Measurements from ENCODE around the gene AFF1. TPM values are rescaled to one million over a fixed set of nuclear protein-coding genes. Genes with fewer than 3 reads are reported as not detected.

AFF1 gene
- total RNA-seq, 1 experiment from 2014 or later, result 27.6 TPM

DNA sequence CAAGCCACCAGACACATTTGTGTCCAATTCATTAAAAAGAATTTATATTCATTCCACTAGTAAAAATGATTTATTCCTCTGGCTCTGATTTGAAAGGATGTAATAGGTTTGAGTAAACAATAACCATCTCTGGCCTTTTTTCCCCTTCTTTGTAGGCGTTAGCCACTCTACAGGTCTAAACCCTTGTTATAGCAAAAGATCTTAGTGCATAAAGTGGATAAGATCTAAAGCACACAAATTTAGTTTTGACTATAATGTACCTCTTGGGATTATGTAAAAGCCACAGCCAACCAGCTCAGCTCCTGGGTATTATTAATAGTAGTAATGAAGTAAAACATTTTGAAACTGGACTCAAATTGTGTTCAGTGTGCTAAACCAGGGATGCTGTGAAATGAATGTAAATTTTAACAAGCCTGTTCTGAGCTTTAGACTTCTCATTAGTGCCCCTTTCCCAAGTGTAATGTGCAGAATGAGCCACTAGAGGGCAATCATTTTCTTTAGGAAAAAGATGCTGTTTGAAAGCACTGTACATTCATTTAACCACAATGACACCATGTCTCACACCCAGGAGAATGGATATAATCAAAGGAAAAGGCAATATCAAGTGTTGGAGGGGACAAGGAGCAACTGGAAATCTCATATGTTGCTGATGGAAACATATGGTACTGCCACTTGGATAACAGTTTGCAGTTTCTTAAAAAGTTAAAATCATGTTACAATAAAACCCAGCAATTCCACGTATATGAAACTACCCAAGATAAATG lies 215.9 kb downstream of the AFF1 start:
- Histone ChIP-seq H3K4me3 (ENCODE audit: insufficient read depth, low read depth, low read length) (no peak overlapping the region), H3K27me3 (ENCODE audit: control insufficient read depth, insufficient read depth, low read length) (no peaks in the 10 kb centered on the region), H3K36me3 (replicated peaks; ENCODE audit: control insufficient read depth, insufficient read depth, low read length) (no peaks in the 10 kb centered on the region)
- DNase-seq, result peak; percentile 48

GRCh38 chr4:87151730-87152129 lies 216.9 kb downstream of the AFF1 start:
- DNase-seq, result no peak

GRCh38 chr4:87152310-87153041 lies 217.7 kb downstream of the AFF1 start:
- DNase-seq, result no peak
- H3K36me3 ChIP-seq (replicated peaks; ENCODE audit: control insufficient read depth, insufficient read depth, low read length), result no peaks in the 10 kb centered on the region
- H3K27me3 ChIP-seq (ENCODE audit: control insufficient read depth, insufficient read depth, low read length), result no peaks in the 10 kb centered on the region

More at GRCh38 chr4:87151730-87152129, 216.9 kb downstream of the AFF1 start:
- no peaks in the 10 kb centered on the region for H3K36me3 ChIP-seq (replicated peaks; ENCODE audit: control insufficient read depth, insufficient read depth, low read length)
- no peaks in the 10 kb centered on the region for H3K27me3 ChIP-seq (ENCODE audit: control insufficient read depth, insufficient read depth, low read length)
- no peak overlapping the region for H3K4me3 ChIP-seq (ENCODE audit: insufficient read depth, low read depth, low read length)

GRCh38 chr4:87153078-87153870 lies 218.5 kb downstream of the AFF1 start:
- H3K4me3 ChIP-seq (ENCODE audit: insufficient read depth, low read depth, low read length), result no peak overlapping the region
- DNase-seq, result no peak
- H3K36me3 ChIP-seq (replicated peaks; ENCODE audit: control insufficient read depth, insufficient read depth, low read length), result no peaks in the 10 kb centered on the region
- H3K27me3 ChIP-seq (ENCODE audit: control insufficient read depth, insufficient read depth, low read length), result no peaks in the 10 kb centered on the region

More at GRCh38 chr4:87152310-87153041, 217.7 kb downstream of the AFF1 start:
- H3K4me3 ChIP-seq (ENCODE audit: insufficient read depth, low read depth, low read length), result no peak overlapping the region

DNA sequence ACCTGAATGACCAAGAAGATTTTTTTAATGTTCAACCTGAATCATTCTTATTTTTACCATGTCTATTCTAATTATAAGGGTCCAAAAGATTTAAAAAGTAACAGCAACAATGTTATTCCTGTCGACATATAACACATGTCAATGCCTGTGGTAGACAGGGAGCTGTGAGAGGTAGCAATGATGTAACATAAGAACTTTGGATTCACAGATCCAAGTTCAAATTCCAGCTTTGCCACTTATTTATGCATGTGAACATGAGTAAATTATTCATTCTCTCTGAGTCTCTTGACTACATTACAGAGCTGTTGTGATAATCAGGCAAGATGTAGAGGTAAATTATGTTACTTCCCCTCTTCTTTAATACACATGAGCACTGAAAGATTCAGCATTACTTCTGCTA lies 231.1 kb downstream of the AFF1 start:
- H3K36me3 ChIP-seq (replicated peaks; ENCODE audit: control insufficient read depth, insufficient read depth, low read length), result no peaks in the 10 kb centered on the region; the same call in 1 of the 2 replicates
- no peaks in the 10 kb centered on the region for H3K27me3 ChIP-seq (ENCODE audit: control insufficient read depth, insufficient read depth, low read length)

DNA sequence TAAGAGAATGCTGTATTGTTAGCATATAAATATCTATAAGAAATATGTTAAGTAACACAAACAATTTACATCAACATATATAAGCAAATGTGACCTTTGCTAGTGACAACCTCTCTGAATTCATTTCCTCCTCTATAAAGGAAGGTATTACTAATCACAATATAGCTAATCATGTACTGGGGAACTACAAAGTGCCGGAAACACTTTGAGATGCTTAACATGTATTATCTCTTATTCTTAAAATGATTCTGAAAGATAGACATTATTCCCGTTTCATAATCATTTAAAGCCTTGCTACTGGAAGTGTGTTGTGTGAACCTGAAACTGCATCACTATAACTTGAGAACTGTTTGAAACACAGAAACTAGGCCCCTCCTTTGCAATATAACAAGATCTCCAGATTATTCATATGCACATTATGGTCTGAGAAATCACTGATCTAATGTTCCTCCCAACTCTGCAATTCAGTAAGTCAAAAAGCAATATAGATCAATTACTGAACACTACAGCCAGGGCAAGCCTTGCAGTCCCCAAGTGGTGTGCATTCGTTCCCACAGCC lies 231.6 kb downstream of the AFF1 start:
- Histone ChIP-seq H3K27me3 (ENCODE audit: control insufficient read depth, insufficient read depth, low read length) (no peaks in the 10 kb centered on the region), H3K4me3 (ENCODE audit: insufficient read depth, low read depth, low read length) (no peak overlapping the region), H3K36me3 (replicated peaks; ENCODE audit: control insufficient read depth, insufficient read depth, low read length) (no peaks in the 10 kb centered on the region; the same call in 1 of the 2 replicates)
- DNase-seq, result no peak

More for the DNA sequence above, 231.1 kb downstream of the AFF1 start:
- no peak overlapping the region for H3K4me3 ChIP-seq (ENCODE audit: insufficient read depth, low read depth, low read length)
- DNase-seq, result no peak

GRCh38 chr4:87171944-87172343 lies 237.1 kb downstream of the AFF1 start:
- H3K27me3 ChIP-seq (ENCODE audit: control insufficient read depth, insufficient read depth, low read length), result no peaks in the 10 kb centered on the region
- H3K36me3 ChIP-seq (replicated peaks; ENCODE audit: control insufficient read depth, insufficient read depth, low read length), result no peaks in the 10 kb centered on the region
- no peak for DNase-seq
- no peak overlapping the region for H3K4me3 ChIP-seq (ENCODE audit: insufficient read depth, low read depth, low read length)

- no peaks in the 10 kb centered on the region for H3K27me3 ChIP-seq (ENCODE audit: control insufficient read depth, insufficient read depth, low read length)
- no peaks in the 10 kb centered on the region for H3K36me3 ChIP-seq (replicated peaks; ENCODE audit: control insufficient read depth, insufficient read depth, low read length)
- no peak for DNase-seq
- H3K4me3 ChIP-seq (ENCODE audit: insufficient read depth, low read depth, low read length), result no peak overlapping the region
Measured at GRCh38 chr4:87174672-87175071, 239.9 kb downstream of the AFF1 start.

DNA sequence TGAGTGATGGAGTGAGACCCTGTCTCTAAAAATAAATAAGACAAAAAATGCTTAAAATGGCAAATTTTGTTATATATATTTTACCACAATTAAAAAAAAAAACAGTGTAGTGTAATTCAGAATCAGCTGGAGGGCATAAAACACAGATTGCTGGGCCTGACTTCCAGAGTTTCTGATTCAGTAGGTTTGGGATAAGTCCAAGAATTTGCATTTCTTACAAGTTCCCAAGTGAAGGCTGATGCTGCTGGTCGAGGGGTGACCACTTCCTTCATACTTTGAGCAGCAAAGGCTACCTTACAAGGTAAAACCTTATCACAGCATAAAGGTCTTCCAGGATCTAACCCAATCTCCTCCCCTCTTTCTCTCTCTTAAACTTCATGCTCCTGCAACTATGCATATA lies 244.9 kb downstream of the AFF1 start:
- Histone ChIP-seq H3K4me3 (ENCODE audit: insufficient read depth, low read depth, low read length) (no peak overlapping the region), H3K27me3 (ENCODE audit: control insufficient read depth, insufficient read depth, low read length) (no peaks in the 10 kb centered on the region), H3K36me3 (replicated peaks; ENCODE audit: control insufficient read depth, insufficient read depth, low read length) (no peaks in the 10 kb centered on the region)
- DNase-seq, result no peak

DNA sequence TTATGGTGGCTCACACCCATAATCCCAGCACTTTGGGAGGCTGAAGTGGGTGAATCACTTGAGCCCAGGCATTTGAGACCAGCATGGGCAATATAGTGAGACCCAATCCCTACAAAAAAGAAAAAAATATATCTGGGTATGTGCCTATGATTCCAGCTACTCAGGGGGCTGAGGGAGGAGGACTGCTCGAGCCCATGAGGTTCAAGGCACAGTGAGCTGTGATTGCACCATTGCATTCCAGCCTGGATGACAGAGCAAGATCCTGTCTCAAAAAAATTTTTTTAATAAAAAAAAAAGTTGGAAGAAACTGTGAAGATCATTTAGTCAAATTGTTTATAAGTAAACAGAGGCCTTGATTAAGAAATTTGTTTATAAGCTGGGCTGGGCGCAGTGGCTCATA lies 246.0 kb downstream of the AFF1 start:
- H3K36me3 ChIP-seq (replicated peaks; ENCODE audit: control insufficient read depth, insufficient read depth, low read length), result no peaks in the 10 kb centered on the region
- no peak overlapping the region for H3K4me3 ChIP-seq (ENCODE audit: insufficient read depth, low read depth, low read length)
- DNase-seq, result no peak
- H3K27me3 ChIP-seq (ENCODE audit: control insufficient read depth, insufficient read depth, low read length), result no peaks in the 10 kb centered on the region

DNA sequence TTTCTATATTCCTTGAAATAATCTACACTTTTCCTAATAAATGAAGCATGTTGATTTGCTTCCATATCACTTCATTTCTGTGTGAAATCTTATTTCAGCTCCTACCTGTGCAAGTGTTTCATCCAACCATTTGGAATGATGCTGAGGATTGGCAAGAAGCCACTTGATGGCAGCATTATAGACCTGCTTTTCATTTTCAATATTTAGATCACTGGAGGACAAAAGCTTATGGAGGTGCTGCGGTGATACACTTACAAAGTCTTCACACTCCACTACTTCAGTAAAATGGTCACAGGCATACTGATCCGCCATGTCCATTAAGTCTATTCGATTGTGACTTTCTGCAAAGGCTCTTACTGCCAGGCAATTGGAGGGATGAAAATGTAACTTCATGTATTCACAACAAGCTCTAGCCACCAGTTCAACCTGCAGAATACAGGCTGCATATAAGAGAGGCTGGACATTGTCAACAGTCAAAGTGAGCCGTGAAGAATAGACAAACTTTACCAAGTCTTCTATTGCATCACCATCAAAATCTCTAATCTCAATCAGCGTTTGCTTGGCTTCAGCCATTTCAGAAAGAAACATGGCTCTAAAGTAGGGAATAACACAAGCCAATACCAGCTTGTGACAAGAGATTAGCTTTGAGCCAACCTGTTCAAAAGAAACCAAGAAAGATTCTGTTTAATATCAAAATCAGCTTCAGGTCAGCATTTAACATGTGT lies 250.5 kb downstream of the AFF1 start:
- DNase-seq, result no peak
- Histone ChIP-seq H3K36me3 (replicated peaks; ENCODE audit: control insufficient read depth, insufficient read depth, low read length) (no peaks in the 10 kb centered on the region), H3K27me3 (ENCODE audit: control insufficient read depth, insufficient read depth, low read length) (no peaks in the 10 kb centered on the region), H3K4me3 (ENCODE audit: insufficient read depth, low read depth, low read length) (no peak overlapping the region)

- Histone ChIP-seq H3K36me3 (replicated peaks; ENCODE audit: control insufficient read depth, insufficient read depth, low read length) (no peaks in the 10 kb centered on the region), H3K4me3 (ENCODE audit: insufficient read depth, low read depth, low read length) (no peak overlapping the region), H3K27me3 (ENCODE audit: control insufficient read depth, insufficient read depth, low read length) (no peaks in the 10 kb centered on the region)
- no peak for DNase-seq
Measured at GRCh38 chr4:87188048-87188447, 253.2 kb downstream of the AFF1 start.

- no peaks in the 10 kb centered on the region for H3K36me3 ChIP-seq (replicated peaks; ENCODE audit: control insufficient read depth, insufficient read depth, low read length)
- DNase-seq, result no peak
- no peak overlapping the region for H3K4me3 ChIP-seq (ENCODE audit: insufficient read depth, low read depth, low read length)
- no peaks in the 10 kb centered on the region for H3K27me3 ChIP-seq (ENCODE audit: control insufficient read depth, insufficient read depth, low read length)
Measured at GRCh38 chr4:87188932-87189331, 254.1 kb downstream of the AFF1 start.

Data from H7 (cell line).